ENCODE measurements around the gene NAALADL2.
"Not testable (repeated sequence)": the region's sequence is repeated elsewhere in the genome, so short reads cannot be mapped to it uniquely, and the experiment has no call there.

Gene NAALADL2

GRCh38 chr3:175805825-175806224 is 946.7 kb downstream of the NAALADL2 start:
- H2AFZ ChIP-seq (ENCODE audit: low read depth), result no peak overlapping the region
- no peaks in the 10 kb centered on the region for H3K36me3 ChIP-seq (ENCODE audit: insufficient read depth)
- no peak overlapping the region for H3K4me3 ChIP-seq (IDR thresholded peaks at IDR 0.05; ENCODE audit: insufficient read depth, low read depth, low read length)
- H4K20me1 ChIP-seq (ENCODE audit: insufficient read depth), result no peaks in the 10 kb centered on the region
- no peaks in the 10 kb centered on the region for H3K79me2 ChIP-seq (ENCODE audit: insufficient read depth, low read depth)
- H3K27ac ChIP-seq, result no peak overlapping the region
- no peaks in the 10 kb centered on the region for H3K27me3 ChIP-seq (ENCODE audit: insufficient read depth, low read depth)
- no peak for TF ChIP-seq CTCF (conservative IDR thresholded peaks at IDR 0.05; ENCODE audit: low read depth, low read length)
- H3K9ac ChIP-seq, result no peak overlapping the region
- H3K4me2 ChIP-seq, result no peak overlapping the region
- no peaks in the 10 kb centered on the region for H3K4me1 ChIP-seq (ENCODE audit: low read depth, poor library complexity, severe bottlenecking)

GRCh38 chr3:175807175-175807574 is 948.0 kb downstream of the NAALADL2 start:
- Histone ChIP-seq H2AFZ (ENCODE audit: low read depth) (no peak overlapping the region), H3K36me3 (ENCODE audit: insufficient read depth) (no peaks in the 10 kb centered on the region), H3K27ac (no peak overlapping the region), H3K4me2 (no peak overlapping the region), H4K20me1 (ENCODE audit: insufficient read depth) (no peaks in the 10 kb centered on the region), H3K79me2 (ENCODE audit: insufficient read depth, low read depth) (no peaks in the 10 kb centered on the region), H3K9ac (no peak overlapping the region), H3K27me3 (ENCODE audit: insufficient read depth, low read depth) (no peaks in the 10 kb centered on the region), H3K4me1 (ENCODE audit: low read depth, poor library complexity, severe bottlenecking) (no peaks in the 10 kb centered on the region), H3K4me3 (IDR thresholded peaks at IDR 0.05; ENCODE audit: insufficient read depth, low read depth, low read length) (no peak overlapping the region)
- no peak for TF ChIP-seq CTCF (conservative IDR thresholded peaks at IDR 0.05; ENCODE audit: low read depth, low read length)

- H3K79me2 ChIP-seq (ENCODE audit: insufficient read depth, low read depth), result no peaks in the 10 kb centered on the region
- H3K27ac ChIP-seq, result no peak overlapping the region
- H3K27me3 ChIP-seq (ENCODE audit: insufficient read depth, low read depth), result no peaks in the 10 kb centered on the region
- H4K20me1 ChIP-seq (ENCODE audit: insufficient read depth), result no peaks in the 10 kb centered on the region
- TF ChIP-seq CTCF (conservative IDR thresholded peaks at IDR 0.05; ENCODE audit: low read depth, low read length), result no peak
- no peak overlapping the region for H3K4me3 ChIP-seq (IDR thresholded peaks at IDR 0.05; ENCODE audit: insufficient read depth, low read depth, low read length)
- no peak overlapping the region for H2AFZ ChIP-seq (ENCODE audit: low read depth)
- H3K36me3 ChIP-seq (ENCODE audit: insufficient read depth), result no peaks in the 10 kb centered on the region
- no peak overlapping the region for H3K9ac ChIP-seq
- H3K4me1 ChIP-seq (ENCODE audit: low read depth, poor library complexity, severe bottlenecking), result no peaks in the 10 kb centered on the region
- no peak overlapping the region for H3K4me2 ChIP-seq
Observed at GRCh38 chr3:175818811-175819464, 959.8 kb downstream of the NAALADL2 start.

GRCh38 chr3:175822766-175823491 is 963.8 kb downstream of the NAALADL2 start:
- H3K9ac ChIP-seq, result not testable (repeated sequence)

GRCh38 chr3:175825016-175825580 is 966.0 kb downstream of the NAALADL2 start:
- not testable (repeated sequence) for H3K4me3 ChIP-seq (IDR thresholded peaks at IDR 0.05; ENCODE audit: insufficient read depth, low read depth, low read length); H2AFZ ChIP-seq (ENCODE audit: low read depth); H3K79me2 ChIP-seq (ENCODE audit: insufficient read depth, low read depth); H3K9ac ChIP-seq; H4K20me1 ChIP-seq (ENCODE audit: insufficient read depth); H3K4me1 ChIP-seq (ENCODE audit: low read depth, poor library complexity, severe bottlenecking); H3K27me3 ChIP-seq (ENCODE audit: insufficient read depth, low read depth); H3K27ac ChIP-seq; H3K36me3 ChIP-seq (ENCODE audit: insufficient read depth); H3K4me2 ChIP-seq

More at GRCh38 chr3:175822766-175823491, 963.8 kb downstream of the NAALADL2 start:
- H4K20me1 ChIP-seq (ENCODE audit: insufficient read depth); H3K27ac ChIP-seq; H3K36me3 ChIP-seq (ENCODE audit: insufficient read depth); H3K4me3 ChIP-seq (IDR thresholded peaks at IDR 0.05; ENCODE audit: insufficient read depth, low read depth, low read length); H3K4me2 ChIP-seq; H3K4me1 ChIP-seq (ENCODE audit: low read depth, poor library complexity, severe bottlenecking); H2AFZ ChIP-seq (ENCODE audit: low read depth); H3K79me2 ChIP-seq (ENCODE audit: insufficient read depth, low read depth); H3K27me3 ChIP-seq (ENCODE audit: insufficient read depth, low read depth): not testable (repeated sequence)
